Lower lobe of right lung (tissue), 2 donors: ENCODE results near the gene PTRHD1. TPM values are rescaled to one million over a fixed set of nuclear protein-coding genes. Genes with fewer than 3 reads are reported as not detected.
"Not testable (repeated sequence)": the region's sequence is repeated elsewhere in the genome, so short reads cannot be mapped to it uniquely, and the experiment has no call there.

ENCODE experiments used
- ATAC-seq, 2 donors: fragments of 200-7000 bp; cut with Tn5 transposase; one replicate each; pipeline ENCODE4 v1.9.1; 2020 to 2022; ENCODE audit warnings: mild to moderate bottlenecking in 2 of 2, moderate library complexity in 2 of 2
- DNase-seq: peaks from one replicate; pipeline ENCODE4 v3.0.0-alpha.2; 2020
- H3K27ac ChIP-seq: fragments of 200-600 bp; one replicate; pipeline ENCODE4 v1.8.0; 2022
- H3K27me3 ChIP-seq: fragments of 200-600 bp; one replicate; pipeline ENCODE4 v1.8.0; 2022; ENCODE audit warnings: low read depth
- H3K36me3 ChIP-seq: fragments of 200-600 bp; one replicate; pipeline ENCODE4 v1.8.0; 2022; ENCODE audit warnings: mild to moderate bottlenecking
- H3K4me1 ChIP-seq: fragments of 200-600 bp; one replicate; pipeline ENCODE4 v1.8.0; 2022
- H3K4me3 ChIP-seq: fragments of 200-600 bp; one replicate; pipeline ENCODE4 v1.8.0; 2022; ENCODE audit warnings: mild to moderate bottlenecking
- H3K9me3 ChIP-seq: fragments of 200-600 bp; one replicate; pipeline ENCODE4 v1.8.0; 2022
- CTCF ChIP-seq: fragments of 200-600 bp; IDR thresholded peaks from one replicate; pipeline ENCODE4 v1.8.0; 2022; ENCODE audit warnings: antibody characterized with exemption, mild to moderate bottlenecking
- intact Hi-C: fragments of 100-400 bp; cut with DNase I; formaldehyde crosslinking; loops from one replicate; pipeline ENCODE4 v1.11.0; 2022
- total RNA-seq: library from RNA; stranded (reverse); fragmentation: NEBNext Ultra II Directional; extraction: Animal tissue kit (Norgen Biotek cat#: 25700); gene quantifications from one replicate; pipeline ENCODE4 v1.2.1, GENCODE V29; 2021
- donor health status: DM: no; HTN: yes; CAD: no; lungs with severe emphysema.

The PTRHD1 gene
- total RNA-seq, 1 donor from 2014 or later: 24.6 TPM

- H3K4me3 ChIP-seq: no peak overlapping the region
- intact Hi-C loops: no loop called here
- DNase-seq (no peak), ATAC-seq (no peak)
- H3K9me3 ChIP-seq: no peaks in the 10 kb centered on the region
- H3K4me1 ChIP-seq: no peaks in the 10 kb centered on the region
- peaks cover 19% of the 10 kb centered on the region for H3K36me3 ChIP-seq
- no peak for TF ChIP-seq CTCF
- no peak overlapping the region for H3K27ac ChIP-seq
- no peaks in the 10 kb centered on the region for H3K27me3 ChIP-seq
Measured at GRCh38 chr2:24839729-24840128, 46.5 kb upstream of the PTRHD1 start.

- Histone ChIP-seq H3K36me3 (peaks cover 24% of the 10 kb centered on the region), H3K27ac (no peak overlapping the region), H3K4me3 (no peak overlapping the region), H3K27me3 (no peaks in the 10 kb centered on the region), H3K9me3 (no peaks in the 10 kb centered on the region), H3K4me1 (no peaks in the 10 kb centered on the region)
- DNase-seq: no peak
- no peak for ATAC-seq
- TF ChIP-seq CTCF: no peak
- intact Hi-C loops: no loop called here
Measured at GRCh38 chr2:24838541-24838940, 45.4 kb upstream of the PTRHD1 start.

GRCh38 chr2:24837996-24838513, 44.9 kb upstream of the PTRHD1 start:
- Histone ChIP-seq H3K4me3 (no peak overlapping the region), H3K4me1 (no peaks in the 10 kb centered on the region), H3K9me3 (no peaks in the 10 kb centered on the region), H3K36me3 (peaks cover 24% of the 10 kb centered on the region), H3K27me3 (no peaks in the 10 kb centered on the region), H3K27ac (no peak overlapping the region)
- DNase-seq (no peak), ATAC-seq (no peak)
- intact Hi-C loops: no loop called here
- TF ChIP-seq CTCF: no peak

- intact Hi-C loops: no loop called here
- H3K27ac ChIP-seq: no peak overlapping the region
- ATAC-seq: no peak
- no peaks in the 10 kb centered on the region for H3K9me3 ChIP-seq
- H3K4me3 ChIP-seq: no peak overlapping the region
- no peaks in the 10 kb centered on the region for H3K27me3 ChIP-seq
- peaks cover 24% of the 10 kb centered on the region for H3K36me3 ChIP-seq
- H3K4me1 ChIP-seq: no peaks in the 10 kb centered on the region
- no peak for TF ChIP-seq CTCF
- no peak for DNase-seq
Measured at GRCh38 chr2:24836706-24837105, 43.5 kb upstream of the PTRHD1 start.

- TF ChIP-seq CTCF: no peak
- Histone ChIP-seq H3K9me3 (no peaks in the 10 kb centered on the region), H3K4me3 (no peak overlapping the region), H3K27ac (no peak overlapping the region), H3K4me1 (no peaks in the 10 kb centered on the region), H3K27me3 (no peaks in the 10 kb centered on the region), H3K36me3 (peaks cover 23% of the 10 kb centered on the region)
- intact Hi-C loops: no loop called here
- ATAC-seq: no peak
- no peak for DNase-seq
Measured at GRCh38 chr2:24836206-24836605, 43.0 kb upstream of the PTRHD1 start.

- DNase-seq: not testable (repeated sequence)
- H3K36me3 ChIP-seq: peaks cover 19% of the 10 kb centered on the region
Measured at GRCh38 chr2:24835411-24835810, 42.2 kb upstream of the PTRHD1 start.

More at GRCh38 chr2:24835411-24835810, 42.2 kb upstream of the PTRHD1 start:
- H3K9me3 ChIP-seq, H3K27me3 ChIP-seq, ATAC-seq, intact Hi-C loops, H3K27ac ChIP-seq, H3K4me3 ChIP-seq, H3K4me1 ChIP-seq: not testable (repeated sequence)
